ACHN (cell line): ENCODE data around the gene CDK1.
A peak's percentile ranks its signal among the peaks of the same experiment; 100 is the strongest.

ENCODE experiments used
- DNase-seq: peaks from one replicate; pipeline ENCODE4 v3.0.0-alpha.2; 2015
- in situ Hi-C: cut with HindIII; loops from 2 replicates; pipeline ENCODE4 v1.10.0; 2017; ENCODE audit warnings: low sequenced_read_pairs, low pct_ligation_motif_present, low pct_unique_long_range_greater_than_20kb

Gene CDK1

GRCh38 chr10:60803865-60804264, 25.6 kb downstream of the CDK1 start:
- in situ Hi-C loops, result loop anchor here (25.0 kb wide), 1 partner anchor 158 kb away; no protein-coding TSS in a partner anchor
- DNase-seq, result no peak

- no peak for DNase-seq
- in situ Hi-C loops, result loop anchor here (25.0 kb wide), 1 partner anchor 155 kb away; no protein-coding TSS in a partner anchor
Measured at GRCh38 chr10:60806921-60807320, 28.6 kb downstream of the CDK1 start.

GRCh38 chr10:60807499-60807898, 29.2 kb downstream of the CDK1 start:
- no peak for DNase-seq
- in situ Hi-C loops, result loop anchor here (25.0 kb wide), 1 partner anchor 155 kb away; no protein-coding TSS in a partner anchor

GRCh38 chr10:60808036-60808435, 29.8 kb downstream of the CDK1 start:
- no peak for DNase-seq
- in situ Hi-C loops, result loop anchor here (25.0 kb wide), 1 partner anchor 154 kb away; no protein-coding TSS in a partner anchor

GRCh38 chr10:60809157-60809556, 30.9 kb downstream of the CDK1 start:
- in situ Hi-C loops, result loop anchor here (25.0 kb wide), 1 partner anchor 153 kb away; no protein-coding TSS in a partner anchor
- DNase-seq, result no peak

- no peak for DNase-seq
Measured at GRCh38 chr10:60810437-60811182, 32.3 kb downstream of the CDK1 start.

GRCh38 chr10:60816628-60817397, 38.5 kb downstream of the CDK1 start:
- in situ Hi-C loops, result loop anchor here (25.0 kb wide), 1 partner anchor 145 kb away; no protein-coding TSS in a partner anchor
- peak; percentile 77 for DNase-seq

More at GRCh38 chr10:60810437-60811182, 32.3 kb downstream of the CDK1 start:
- in situ Hi-C loops, result loop anchor here (25.0 kb wide), 1 partner anchor 152 kb away; no protein-coding TSS in a partner anchor

GRCh38 chr10:60817398-60817805, 39.1 kb downstream of the CDK1 start:
- in situ Hi-C loops, result loop anchor here (25.0 kb wide), 1 partner anchor 145 kb away; no protein-coding TSS in a partner anchor
- no peak for DNase-seq

GRCh38 chr10:60818134-60818770, 40.0 kb downstream of the CDK1 start:
- DNase-seq, result no peak
- in situ Hi-C loops, result loop anchor here (25.0 kb wide), 1 partner anchor 144 kb away; no protein-coding TSS in a partner anchor

GRCh38 chr10:60819271-60819670, 41.0 kb downstream of the CDK1 start:
- DNase-seq, result no peak
- in situ Hi-C loops, result loop anchor here (25.0 kb wide), 1 partner anchor 143 kb away; no protein-coding TSS in a partner anchor

- in situ Hi-C loops, result loop anchor here (25.0 kb wide), 1 partner anchor 142 kb away; no protein-coding TSS in a partner anchor
- peak; percentile 14 for DNase-seq
Measured at GRCh38 chr10:60820093-60820754, 41.9 kb downstream of the CDK1 start.

GRCh38 chr10:60821656-60822055, 43.4 kb downstream of the CDK1 start:
- in situ Hi-C loops, result loop anchor here (25.0 kb wide), 1 partner anchor 141 kb away; no protein-coding TSS in a partner anchor
- no peak for DNase-seq

GRCh38 chr10:60822809-60823208, 44.5 kb downstream of the CDK1 start:
- in situ Hi-C loops, result loop anchor here (25.0 kb wide), 1 partner anchor 139 kb away; no protein-coding TSS in a partner anchor
- DNase-seq, result no peak

- in situ Hi-C loops, result loop anchor here (25.0 kb wide), 1 partner anchor 139 kb away; no protein-coding TSS in a partner anchor
Measured at GRCh38 chr10:60823324-60823723, 45.0 kb downstream of the CDK1 start.

GRCh38 chr10:60825520-60825919, 47.2 kb downstream of the CDK1 start:
- in situ Hi-C loops, result no loop called here

More at GRCh38 chr10:60823324-60823723, 45.0 kb downstream of the CDK1 start:
- no peak for DNase-seq

GRCh38 chr10:60827791-60828488, 49.7 kb downstream of the CDK1 start:
- in situ Hi-C loops, result no loop called here
- no peak for DNase-seq

More at GRCh38 chr10:60825520-60825919, 47.2 kb downstream of the CDK1 start:
- no peak for DNase-seq

GRCh38 chr10:60828489-60828852, 50.2 kb downstream of the CDK1 start:
- DNase-seq, result no peak
- in situ Hi-C loops, result no loop called here
